Smooth muscle cell (in vitro differentiated cells): ENCODE results near the gene TLX2. TPM values are rescaled to one million over a fixed set of nuclear protein-coding genes. Genes with fewer than 3 reads are reported as not detected.
A peak's percentile ranks its signal among the peaks of the same experiment; 100 is the strongest.

ENCODE experiments used
- DNase-seq: peaks from one replicate; lab custom pipeline; 2025; ENCODE audit not compliant: unreplicated experiment; lab: John Stamatoyannopoulos, UW
- H2AFZ ChIP-seq: fragments of 200-600 bp; sonication (generic); 2 replicates; pipeline ENCODE4 v1.6.0; 2016; ENCODE audit warnings: antibody characterized with exemption, low read depth, mild to moderate bottlenecking
- H3F3A ChIP-seq: fragments of 200-600 bp; sonication (generic); 2 replicates; pipeline ENCODE4 v1.6.0; 2017; ENCODE audit warnings: antibody characterized with exemption, low read depth
- H3K27ac ChIP-seq: fragments of 200-600 bp; sonication (generic); 2 replicates; pipeline ENCODE4 v1.5.1; 2016; ENCODE audit warnings: low read depth, mild to moderate bottlenecking
- H3K27me3 ChIP-seq: fragments of 200-600 bp; sonication (generic); 2 replicates; pipeline ENCODE4 v1.6.1; 2016; ENCODE audit warnings: low read depth, mild to moderate bottlenecking
- H3K36me3 ChIP-seq: fragments of 200-600 bp; sonication (generic); 2 replicates; pipeline ENCODE4 v1.5.1; 2016; ENCODE audit warnings: low read depth
- H3K4me1 ChIP-seq: fragments of 200-600 bp; sonication (generic); 2 replicates; pipeline ENCODE4 v1.5.1; 2016; ENCODE audit warnings: low read depth
- H3K4me2 ChIP-seq: fragments of 200-600 bp; sonication (generic); 2 replicates; pipeline ENCODE4 v1.6.0; 2016; ENCODE audit warnings: mild to moderate bottlenecking
- H3K4me3 ChIP-seq: fragments of 200-600 bp; sonication (generic); 2 replicates; pipeline ENCODE4 v1.5.1; 2016; ENCODE audit warnings: mild to moderate bottlenecking
- H3K79me2 ChIP-seq: fragments of 200-600 bp; sonication (generic); 2 replicates; pipeline ENCODE4 v1.6.0; 2016; ENCODE audit warnings: low read depth, mild to moderate bottlenecking
- H3K9ac ChIP-seq: fragments of 200-600 bp; sonication (generic); 2 replicates; pipeline ENCODE4 v1.6.0; 2016; ENCODE audit warnings: low read depth
- H3K9me3 ChIP-seq: fragments of 200-600 bp; sonication (generic); replicated peaks from 2 replicates; pipeline ENCODE4 v1.5.1; 2016; ENCODE audit warnings: low read depth
- H4K20me1 ChIP-seq: fragments of 200-600 bp; sonication (generic); 2 replicates; pipeline ENCODE4 v1.6.0; 2016; ENCODE audit warnings: low read depth
- WGBS: methylation state at CpG from one replicate; pipeline ENCODE4 v1.1.7; 2016; ENCODE audit warnings: low lambda C conversion rate; 5-methylcytosine and 5-hydroxymethylcytosine counted together
- polyA plus RNA-seq: library from polyadenylated mRNA; unstranded; fragments of >200 nt; fragmentation: Nextera tagmentation; extraction: Ambion mirVana; gene quantifications from 2 replicates; pipeline ENCODE4 v1.2.1, GENCODE V29; 2016
- total RNA-seq: library from RNA; depleted of rRNA; stranded (reverse); fragments of >200 nt; gene quantifications from 2 replicates; pipeline ENCODE4 v1.2.3, GENCODE V29; 2014
- TF ChIP-seq, protein P1 (sequence below): fragments of 200-600 bp; sonication (generic); IDR thresholded peaks from 2 replicates; pipeline ENCODE4 v1.5.1; 2017; ENCODE audit warnings: borderline replicate concordance, mild to moderate bottlenecking, antibody characterized with exemption; ENCODE audit not compliant: insufficient read depth, poor library complexity, severe bottlenecking

Gene TLX2
- total and polyA plus RNA-seq, 2 experiments from 2014 or later = not detected

DNA sequence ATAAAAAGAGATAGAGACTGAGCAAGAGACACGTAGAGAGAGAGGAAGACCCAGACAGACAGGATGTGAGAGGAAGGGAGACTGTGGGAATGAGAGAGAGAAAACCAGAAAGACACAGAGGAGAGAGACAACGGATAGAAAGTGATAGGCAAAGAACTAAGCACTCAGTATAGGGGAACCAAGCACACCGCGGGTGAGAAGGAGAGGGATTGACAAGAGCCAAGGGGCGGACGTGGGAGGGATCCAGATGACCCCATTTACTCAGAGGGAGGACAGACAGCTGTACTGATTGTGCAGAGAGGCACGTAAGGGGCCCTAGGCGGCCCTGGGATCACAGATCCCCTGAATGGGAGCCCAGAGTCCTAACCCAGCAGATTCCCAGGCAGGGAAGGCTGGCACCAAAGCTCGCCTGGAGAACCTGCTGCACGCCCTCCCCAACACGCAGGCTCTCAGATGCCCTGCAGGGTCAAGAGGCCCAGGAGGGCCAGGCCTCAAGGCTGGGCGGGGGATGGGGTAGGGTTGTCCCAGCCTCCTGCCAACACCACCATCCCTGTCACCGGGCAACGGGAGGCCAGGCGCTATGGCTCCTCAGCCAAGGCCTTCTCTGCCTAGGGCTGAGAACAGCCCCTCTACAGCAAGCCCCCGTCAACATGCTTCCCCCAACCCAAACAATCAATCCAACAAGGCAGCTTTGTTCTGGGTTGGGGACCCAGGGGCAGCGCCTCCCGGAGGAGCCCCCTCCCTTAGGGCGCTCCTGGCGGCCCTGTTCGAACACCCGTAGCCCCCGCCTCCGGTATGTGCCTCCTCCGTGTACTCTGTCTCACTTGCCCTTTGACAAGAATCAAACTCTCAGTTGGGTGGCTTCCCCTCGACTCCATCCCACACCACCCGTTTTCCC lies 38.9 kb downstream of the TLX2 start:
- peak overlapping the region; percentile 81 for H3K27ac ChIP-seq
- H3F3A ChIP-seq = peaks cover 13% of the 10 kb centered on the region
- no peak overlapping the region for H2AFZ ChIP-seq
- no peaks in the 10 kb centered on the region for H3K36me3 ChIP-seq
- peak overlapping the region; percentile 98 for H3K4me2 ChIP-seq
- H3K4me1 ChIP-seq = peaks cover 27% of the 10 kb centered on the region
- TF ChIP-seq, protein P1, sequence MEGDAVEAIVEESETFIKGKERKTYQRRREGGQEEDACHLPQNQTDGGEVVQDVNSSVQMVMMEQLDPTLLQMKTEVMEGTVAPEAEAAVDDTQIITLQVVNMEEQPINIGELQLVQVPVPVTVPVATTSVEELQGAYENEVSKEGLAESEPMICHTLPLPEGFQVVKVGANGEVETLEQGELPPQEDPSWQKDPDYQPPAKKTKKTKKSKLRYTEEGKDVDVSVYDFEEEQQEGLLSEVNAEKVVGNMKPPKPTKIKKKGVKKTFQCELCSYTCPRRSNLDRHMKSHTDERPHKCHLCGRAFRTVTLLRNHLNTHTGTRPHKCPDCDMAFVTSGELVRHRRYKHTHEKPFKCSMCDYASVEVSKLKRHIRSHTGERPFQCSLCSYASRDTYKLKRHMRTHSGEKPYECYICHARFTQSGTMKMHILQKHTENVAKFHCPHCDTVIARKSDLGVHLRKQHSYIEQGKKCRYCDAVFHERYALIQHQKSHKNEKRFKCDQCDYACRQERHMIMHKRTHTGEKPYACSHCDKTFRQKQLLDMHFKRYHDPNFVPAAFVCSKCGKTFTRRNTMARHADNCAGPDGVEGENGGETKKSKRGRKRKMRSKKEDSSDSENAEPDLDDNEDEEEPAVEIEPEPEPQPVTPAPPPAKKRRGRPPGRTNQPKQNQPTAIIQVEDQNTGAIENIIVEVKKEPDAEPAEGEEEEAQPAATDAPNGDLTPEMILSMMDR = no peak
- DNase-seq = no peak
- H3K9me3 ChIP-seq = no peaks in the 10 kb centered on the region
- peak overlapping the region; percentile 80 for H3K4me3 ChIP-seq
- peak overlapping the region; percentile 91 for H3K9ac ChIP-seq
- 11% methylated on average over 25 of the region's 27 CpGs for WGBS
- peaks cover 48% of the 10 kb centered on the region for H3K79me2 ChIP-seq
- H4K20me1 ChIP-seq = peaks cover 43% of the 10 kb centered on the region
- H3K27me3 ChIP-seq = no peaks in the 10 kb centered on the region

DNA sequence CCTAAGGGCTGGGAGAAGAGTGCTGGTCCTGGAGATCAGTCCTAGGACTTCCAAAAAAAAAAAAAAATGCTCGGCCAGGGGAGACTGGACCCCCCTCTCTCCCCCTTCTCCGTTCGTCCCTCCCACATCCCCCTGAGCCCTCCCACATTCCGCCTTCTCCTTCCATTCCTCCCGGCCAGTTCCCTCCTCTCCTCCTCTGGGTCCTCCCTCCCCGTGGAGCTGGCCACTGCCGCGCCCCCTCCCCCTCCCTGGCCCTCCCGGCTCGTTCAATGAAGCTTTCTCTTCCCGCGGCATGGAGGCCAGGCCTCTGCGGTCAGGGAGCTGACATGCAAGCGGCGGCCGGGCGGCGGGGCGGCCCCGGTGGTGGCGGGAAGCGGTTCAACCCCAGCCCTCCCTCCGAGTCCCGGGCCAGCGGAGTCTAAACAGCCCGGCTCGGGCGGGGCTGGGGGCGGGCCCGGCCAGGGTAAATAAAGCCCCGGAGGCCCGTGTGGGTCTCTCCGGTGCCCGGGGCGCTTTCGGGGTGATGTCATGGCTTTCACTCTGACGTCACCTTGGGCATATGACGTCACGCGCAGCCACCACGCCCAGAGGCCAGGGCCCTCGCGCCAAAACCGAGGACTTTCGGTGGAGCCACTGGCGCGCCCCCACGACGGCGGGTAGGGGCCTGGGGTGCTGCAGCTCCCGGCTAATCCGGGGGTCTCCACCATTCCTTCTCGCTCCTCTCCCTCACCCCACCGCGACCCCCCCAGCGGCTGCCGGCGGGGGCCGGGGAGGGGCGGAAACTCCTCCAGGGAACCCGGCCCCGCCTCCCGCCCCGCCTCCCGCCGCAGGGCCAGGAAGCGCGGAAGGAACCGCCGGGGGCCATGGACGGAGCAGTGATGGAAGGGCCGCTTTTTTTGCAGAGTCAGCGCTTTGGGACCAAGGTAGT lies 39.9 kb downstream of the TLX2 start, which contains the start of the genes DOK1 and LOXL3:
TSS of gene DOK1 (plus strand) at position 829 of the 928 bp plus-strand sequence. CDS start at position 864, 35 bp downstream.
TSS of gene LOXL3 (minus strand) at position 51 of the 928 bp plus-strand sequence. CDS start 1,308 bp downstream, outside the sequence.
- TF ChIP-seq, protein P1 = no peak
- peak within 1 kb of the TSS; percentile 89 for H2AFZ ChIP-seq
- H3K9me3 ChIP-seq = no peaks in the 10 kb centered on the region
- peak within 1 kb of the TSS; percentile 98 for H3K4me2 ChIP-seq
- no peaks in the 10 kb centered on the region for H3K27me3 ChIP-seq
- H3K27ac ChIP-seq = peak within 1 kb of the TSS; percentile 81
- peak within 1 kb of the TSS; percentile 91 for H3K9ac ChIP-seq
- H3K79me2 ChIP-seq = peaks cover 47% of the 10 kb centered on the region
- peaks cover 37% of the 10 kb centered on the region for H4K20me1 ChIP-seq
- peaks cover 21% of the 10 kb centered on the region for H3K4me1 ChIP-seq
- peak; percentile 94 for DNase-seq
- WGBS = under 1% methylated on average over 30 of the region's 73 CpGs
- H3F3A ChIP-seq = peaks cover 13% of the 10 kb centered on the region
- H3K4me3 ChIP-seq = peak within 1 kb of the TSS; percentile 80
- no peaks in the 10 kb centered on the region for H3K36me3 ChIP-seq

- Histone ChIP-seq H3K4me2 (peak overlapping the region; percentile 98), H3F3A (peaks cover 13% of the 10 kb centered on the region), H3K79me2 (peaks cover 47% of the 10 kb centered on the region), H4K20me1 (peaks cover 29% of the 10 kb centered on the region), H3K27me3 (no peaks in the 10 kb centered on the region), H3K4me3 (peak overlapping the region; percentile 80), H3K4me1 (peaks cover 13% of the 10 kb centered on the region), H2AFZ (peak overlapping the region; percentile 89), H3K36me3 (no peaks in the 10 kb centered on the region), H3K9ac (peak overlapping the region; percentile 91), H3K27ac (peak overlapping the region; percentile 81), H3K9me3 (no peaks in the 10 kb centered on the region)
- DNase-seq = no peak
- TF ChIP-seq, protein P1 = no peak
- 2% methylated on average over 58 of the region's 58 CpGs for WGBS
Observed at GRCh38 chr2:74554820-74555531, 40.7 kb downstream of the TLX2 start.
